ENCODE results near the gene UBE2S. TPM values are rescaled to one million over a fixed set of nuclear protein-coding genes. Genes with fewer than 3 reads are reported as not detected.
A peak's percentile ranks its signal among the peaks of the same experiment; 100 is the strongest.

The UBE2S gene
- total RNA-seq, 2 donors from 2014 or later, result 10.3 to 49.9 TPM

DNA sequence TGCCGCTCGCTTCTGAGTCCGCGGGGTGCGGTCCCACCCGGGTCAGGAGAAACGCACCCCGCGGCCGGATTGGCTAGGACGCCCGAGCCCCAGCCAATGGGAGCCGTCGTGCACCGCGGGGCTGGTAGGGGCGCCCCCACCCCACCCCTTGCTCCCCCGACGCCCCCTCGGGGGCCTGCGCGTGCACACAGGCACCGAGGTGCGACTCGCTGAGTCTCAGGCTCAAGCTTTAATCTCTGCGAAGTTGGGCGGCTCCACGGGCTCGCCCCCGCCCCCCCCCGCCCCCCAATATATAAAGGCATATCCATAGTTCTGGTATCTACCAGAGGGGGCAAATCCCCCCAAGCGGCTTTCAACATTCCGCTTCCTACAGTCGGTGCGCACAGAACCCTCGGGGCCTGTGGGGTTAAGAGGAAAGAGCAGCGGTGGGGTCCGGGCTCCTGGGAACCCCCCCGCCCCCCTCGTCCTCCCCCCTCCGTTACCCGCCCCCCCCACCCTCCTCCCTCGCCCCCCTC is 52.8 kb downstream of the UBE2S start, which contains the start of gene COX6B2:
COX6B2 (minus strand) TSS at position 22 of the 515 bp plus-strand sequence. CDS start 198 bp downstream, outside the sequence.
- Histone ChIP-seq H3K9me3 (no peaks in the 10 kb centered on the region), H3K27me3 (replicated peaks; ENCODE audit: insufficient read depth) (peaks cover 3% of the 10 kb centered on the region), H3K4me1 (replicated peaks) (peaks cover 5% of the 10 kb centered on the region), H3K27ac (no peak within 1 kb of the TSS), H3K4me3 (peak within 1 kb of the TSS; percentile 9 to 30), H3K36me3 (no peaks in the 10 kb centered on the region)
- DNase-seq (ENCODE audit: low spot score), result no peak
- intact Hi-C loops (cut with DNase I), result no loop called here
- WGBS, result 3% methylated on average over 21 of the region's 43 CpGs
- no peak for TF ChIP-seq POLR2A (IDR thresholded peaks at IDR 0.05)
- no peak for TF ChIP-seq POLR2AphosphoS5 (IDR thresholded peaks at IDR 0.05)
- TF ChIP-seq, protein P1, sequence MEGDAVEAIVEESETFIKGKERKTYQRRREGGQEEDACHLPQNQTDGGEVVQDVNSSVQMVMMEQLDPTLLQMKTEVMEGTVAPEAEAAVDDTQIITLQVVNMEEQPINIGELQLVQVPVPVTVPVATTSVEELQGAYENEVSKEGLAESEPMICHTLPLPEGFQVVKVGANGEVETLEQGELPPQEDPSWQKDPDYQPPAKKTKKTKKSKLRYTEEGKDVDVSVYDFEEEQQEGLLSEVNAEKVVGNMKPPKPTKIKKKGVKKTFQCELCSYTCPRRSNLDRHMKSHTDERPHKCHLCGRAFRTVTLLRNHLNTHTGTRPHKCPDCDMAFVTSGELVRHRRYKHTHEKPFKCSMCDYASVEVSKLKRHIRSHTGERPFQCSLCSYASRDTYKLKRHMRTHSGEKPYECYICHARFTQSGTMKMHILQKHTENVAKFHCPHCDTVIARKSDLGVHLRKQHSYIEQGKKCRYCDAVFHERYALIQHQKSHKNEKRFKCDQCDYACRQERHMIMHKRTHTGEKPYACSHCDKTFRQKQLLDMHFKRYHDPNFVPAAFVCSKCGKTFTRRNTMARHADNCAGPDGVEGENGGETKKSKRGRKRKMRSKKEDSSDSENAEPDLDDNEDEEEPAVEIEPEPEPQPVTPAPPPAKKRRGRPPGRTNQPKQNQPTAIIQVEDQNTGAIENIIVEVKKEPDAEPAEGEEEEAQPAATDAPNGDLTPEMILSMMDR (IDR thresholded peaks at IDR 0.05), result no peak

GRCh38 chr19:55353803-55354697 is 53.5 kb downstream of the UBE2S start:
- Histone ChIP-seq H3K4me1 (replicated peaks) (peaks cover 5% of the 10 kb centered on the region), H3K27me3 (replicated peaks; ENCODE audit: insufficient read depth) (peaks cover 3% of the 10 kb centered on the region), H3K36me3 (no peaks in the 10 kb centered on the region), H3K4me3 (peak overlapping the region; percentile 9 to 30), H3K27ac (no peak overlapping the region), H3K9me3 (no peaks in the 10 kb centered on the region)
- intact Hi-C loops (cut with DNase I), result no loop called here
- peak; percentile 57 for DNase-seq (ENCODE audit: low spot score)
- TF ChIP-seq, protein P1 (IDR thresholded peaks at IDR 0.05), result no peak
- TF ChIP-seq POLR2A (IDR thresholded peaks at IDR 0.05) (peak; percentile 49), POLR2AphosphoS5 (IDR thresholded peaks at IDR 0.05) (peak; percentile 15)
- WGBS, result 1% methylated on average over 68 of the region's 72 CpGs

DNA sequence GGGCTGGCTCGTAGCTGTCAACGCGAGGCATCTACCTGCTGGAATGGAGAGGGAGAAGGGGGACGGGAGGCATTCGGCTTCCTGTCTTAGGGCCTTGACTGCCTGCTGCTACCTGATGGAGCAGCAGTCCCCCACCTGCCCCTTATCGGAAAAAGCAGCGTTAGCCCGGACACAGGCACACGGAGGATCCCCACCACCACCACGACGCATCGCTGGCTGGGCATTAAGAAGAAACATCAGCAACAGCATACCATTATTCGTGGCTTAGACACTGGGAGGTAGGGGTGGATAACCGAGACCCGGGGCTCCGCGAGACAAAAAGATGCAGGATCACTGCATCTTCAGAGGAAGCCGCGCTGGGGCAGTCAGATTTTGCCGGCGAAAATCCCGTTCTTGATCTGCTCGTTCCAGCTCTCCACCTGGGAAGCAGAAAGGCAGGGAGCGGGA is 54.2 kb downstream of the UBE2S start:
- no peak for TF ChIP-seq POLR2A (IDR thresholded peaks at IDR 0.05)
- no peak for TF ChIP-seq POLR2AphosphoS5 (IDR thresholded peaks at IDR 0.05)
- Histone ChIP-seq H3K4me3 (peak overlapping the region; percentile 9 to 30), H3K27me3 (replicated peaks; ENCODE audit: insufficient read depth) (peaks cover 3% of the 10 kb centered on the region), H3K27ac (no peak overlapping the region), H3K4me1 (replicated peaks) (peaks cover 5% of the 10 kb centered on the region), H3K36me3 (no peaks in the 10 kb centered on the region), H3K9me3 (no peaks in the 10 kb centered on the region)
- no peak for DNase-seq (ENCODE audit: low spot score)
- under 1% methylated on average over 23 of the region's 24 CpGs for WGBS
- intact Hi-C loops (cut with DNase I), result no loop called here

DNA sequence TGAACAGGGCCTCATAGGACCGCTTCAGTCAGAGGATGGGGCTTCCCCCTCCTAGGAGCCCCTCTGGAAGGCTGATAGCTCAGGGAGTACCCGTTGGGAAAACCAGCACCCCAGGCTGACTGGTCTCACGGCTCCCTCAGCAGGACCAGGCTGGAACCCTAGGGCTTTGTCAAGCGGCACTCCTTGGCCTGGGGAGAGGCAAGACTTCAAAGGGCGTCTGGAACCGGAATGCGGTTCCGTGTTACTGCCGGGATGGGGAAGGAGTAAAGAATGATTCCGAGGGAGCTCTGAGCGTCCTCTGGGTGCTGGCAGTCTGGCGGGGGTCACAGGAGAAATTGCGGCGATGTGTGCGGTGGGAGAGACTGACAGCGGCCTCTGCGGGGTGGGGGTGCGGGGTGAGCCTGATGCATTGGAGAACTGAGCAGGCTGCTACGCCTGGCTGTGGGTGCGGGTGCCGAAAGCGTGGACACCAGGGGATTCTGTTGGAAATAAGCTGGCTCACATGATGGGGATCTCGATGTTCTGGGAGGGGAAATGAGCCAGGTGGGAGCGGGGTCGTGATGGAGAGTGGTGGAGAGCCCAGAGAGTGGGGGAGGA is 54.9 kb downstream of the UBE2S start:
- WGBS, result 44% methylated on average over 25 of the region's 25 CpGs
- no peaks in the 10 kb centered on the region for H3K9me3 ChIP-seq
- peaks cover 3% of the 10 kb centered on the region for H3K27me3 ChIP-seq (replicated peaks; ENCODE audit: insufficient read depth)

More for the DNA sequence above, 54.9 kb downstream of the UBE2S start:
- Histone ChIP-seq H3K4me1 (replicated peaks) (peaks cover 5% of the 10 kb centered on the region), H3K4me3 (no peak overlapping the region), H3K27ac (no peak overlapping the region), H3K36me3 (no peaks in the 10 kb centered on the region)
- no peak for DNase-seq (ENCODE audit: low spot score)
- intact Hi-C loops (cut with DNase I), result no loop called here
- TF ChIP-seq POLR2A (IDR thresholded peaks at IDR 0.05) (no peak), POLR2AphosphoS5 (IDR thresholded peaks at IDR 0.05) (no peak)
- TF ChIP-seq, protein P1 (IDR thresholded peaks at IDR 0.05), result no peak
